Gastrocnemius medialis (tissue), 4 donors: ENCODE data around the gene SLC25A36. TPM values are rescaled to one million over a fixed set of nuclear protein-coding genes. Genes with fewer than 3 reads are reported as not detected.

ENCODE experiments used
- ATAC-seq, 2 donors: fragments of 150-250 bp; one replicate each; pipeline ENCODE4 v1.9.1; 2016
- DNase-seq, 2 donors: peaks; one replicate each; pipeline ENCODE4 v3.0.0-alpha.2; 2019
- H3K27ac ChIP-seq, 4 donors: fragments of 200-600 bp; sonication (generic); 1 replicate in 1 of 4; 2 replicates in 3 of 4; pipeline ENCODE4 v1.5.1; 2016 to 2018; ENCODE audit warnings: mild to moderate bottlenecking in 2 of 4, moderate library complexity in 1 of 4
- H3K27me3 ChIP-seq, 3 donors: fragments of 200-600 bp; sonication (generic) in 2 of 3; 1 replicate in 1 of 3; 2 replicates in 2 of 3; pipeline versions ENCODE4 v1.5.1 to v1.6.0; 2016 to 2019; ENCODE audit warnings: mild to moderate bottlenecking in 1 of 3, moderate library complexity in 1 of 3
- H3K36me3 ChIP-seq, 2 donors: fragments of 200-600 bp; sonication (generic) in 1 of 2; one replicate each; pipeline ENCODE4 v1.5.1; 2017 to 2018
- H3K4me1 ChIP-seq, 2 donors: fragments of 200-600 bp; sonication (generic) in 1 of 2; one replicate each; pipeline ENCODE4 v1.5.1; 2016 to 2017; ENCODE audit warnings: mild to moderate bottlenecking in 2 of 2
- H3K4me3 ChIP-seq, 4 donors: fragments of 200-600 bp; sonication (generic) in 3 of 4; 1 replicate in 1 of 4; 2 replicates in 3 of 4; pipeline ENCODE4 v1.5.1; 2016 to 2019; ENCODE audit warnings: mild to moderate bottlenecking in 2 of 4
- H3K9me3 ChIP-seq, 3 donors: fragments of 200-600 bp; sonication (generic) in 2 of 3; 1 replicate in 1 of 3; 2 replicates in 2 of 3; pipeline ENCODE4 v1.5.1; 2016 to 2019
- CTCF ChIP-seq, 5 experiments: fragments of 450-650 bp in 3 of 5; fragments of 200-600 bp in 2 of 5; sonication (generic) in 2 of 5; IDR thresholded peaks in 4 of 5; conservative IDR thresholded peaks in 1 of 5; 1 replicate in 4 of 5; 2 replicates in 1 of 5; pipeline ENCODE4 v1.5.1; 2016 to 2019; ENCODE audit warnings: antibody characterized with exemption in 5 of 5, mild to moderate bottlenecking in 3 of 5, moderate library complexity in 3 of 5
- POLR2A ChIP-seq, 2 donors: fragments of 450-650 bp; IDR thresholded peaks; one replicate each; pipeline ENCODE4 v1.6.1; 2017; ENCODE audit warnings: antibody characterized with exemption in 2 of 2, mild to moderate bottlenecking in 2 of 2, moderate library complexity in 2 of 2
- in situ Hi-C, 4 donors: fragments of 200-750 bp; cut with MboI; loops; one replicate each; pipeline versions ENCODE4 v1.15.0 to v1.8.0; 2017; ENCODE audit warnings: low sequenced_read_pairs in 4 of 4
- intact Hi-C: fragments of 100-400 bp; cut with DNase I; formaldehyde crosslinking; loops from one replicate; pipeline ENCODE4 v1.15.1; 2023; ENCODE audit warnings: low total_unique reads
- total RNA-seq, 4 donors: library from RNA; depleted of rRNA; stranded (reverse); fragments of >200 nt; gene quantifications; one replicate each; pipeline versions ENCODE4 v1.1.0 to v1.2.3, GENCODE V29; 2016

SLC25A36 gene
- total RNA-seq, 4 donors from 2014 or later, result 17.3 to 74.7 (median 35.0) TPM

GRCh38 chr3:140902791-140903190, 38.8 kb upstream of the SLC25A36 start:
- peaks cover 7 to 11% of the 10 kb centered on the region in 2 donors for H3K4me1 ChIP-seq
- no peak for DNase-seq
- intact Hi-C loops, result loop anchor here (1.0 kb wide), 1 partner anchor 11 kb away; no protein-coding TSS in a partner anchor
- in situ Hi-C loops, result no loop called here
- ATAC-seq, result no peak
- no peaks in the 10 kb centered on the region for H3K9me3 ChIP-seq
- H3K27me3 ChIP-seq, result no peaks in the 10 kb centered on the region
- TF ChIP-seq POLR2A (IDR thresholded peaks at IDR 0.05) (no peak), CTCF (IDR thresholded peaks at IDR 0.05 in 4 of 5, conservative IDR thresholded peaks at IDR 0.05 in 1 of 5) (no peak)
- H3K4me3 ChIP-seq, result no peak overlapping the region
- no peaks in the 10 kb centered on the region for H3K36me3 ChIP-seq
- no peak overlapping the region for H3K27ac ChIP-seq

- no peak for DNase-seq
- Histone ChIP-seq H3K4me1 (peaks cover 7 to 11% of the 10 kb centered on the region in 2 donors), H3K27ac (no peak overlapping the region), H3K9me3 (no peaks in the 10 kb centered on the region), H3K36me3 (no peaks in the 10 kb centered on the region), H3K27me3 (no peaks in the 10 kb centered on the region), H3K4me3 (no peak overlapping the region)
- no peak for ATAC-seq
- intact Hi-C loops, result loop anchor here (1.0 kb wide), 1 partner anchor 12 kb away; no protein-coding TSS in a partner anchor
- in situ Hi-C loops, result no loop called here
- TF ChIP-seq POLR2A (IDR thresholded peaks at IDR 0.05), result no peak
- no peak for TF ChIP-seq CTCF (IDR thresholded peaks at IDR 0.05 in 4 of 5, conservative IDR thresholded peaks at IDR 0.05 in 1 of 5)
Measured at GRCh38 chr3:140903196-140903595, 38.4 kb upstream of the SLC25A36 start.

- in situ Hi-C loops (no loop called here), intact Hi-C loops (no loop called here)
- Histone ChIP-seq H3K9me3 (no peaks in the 10 kb centered on the region), H3K27ac (no peak overlapping the region), H3K27me3 (no peaks in the 10 kb centered on the region), H3K4me3 (no peak overlapping the region), H3K4me1 (peaks cover 0 to 1% of the 10 kb centered on the region in 2 donors), H3K36me3 (no peaks in the 10 kb centered on the region)
- no peak for DNase-seq
- TF ChIP-seq POLR2A (IDR thresholded peaks at IDR 0.05) (no peak), CTCF (IDR thresholded peaks at IDR 0.05 in 4 of 5, conservative IDR thresholded peaks at IDR 0.05 in 1 of 5) (no peak)
- no peak for ATAC-seq
Measured at GRCh38 chr3:140904521-140904920, 37.1 kb upstream of the SLC25A36 start.

GRCh38 chr3:140905559-140905958, 36.1 kb upstream of the SLC25A36 start:
- ATAC-seq (no peak), DNase-seq (no peak)
- Histone ChIP-seq H3K27ac (no peak overlapping the region), H3K9me3 (no peaks in the 10 kb centered on the region), H3K4me3 (no peak overlapping the region), H3K36me3 (no peaks in the 10 kb centered on the region), H3K4me1 (no peaks in the 10 kb centered on the region), H3K27me3 (no peaks in the 10 kb centered on the region)
- TF ChIP-seq POLR2A (IDR thresholded peaks at IDR 0.05) (no peak), CTCF (IDR thresholded peaks at IDR 0.05 in 4 of 5, conservative IDR thresholded peaks at IDR 0.05 in 1 of 5) (no peak)
- in situ Hi-C loops, result no loop called here
- intact Hi-C loops, result no loop called here

GRCh38 chr3:140906785-140907184, 34.9 kb upstream of the SLC25A36 start:
- Histone ChIP-seq H3K27me3 (no peaks in the 10 kb centered on the region), H3K9me3 (no peaks in the 10 kb centered on the region), H3K4me1 (no peaks in the 10 kb centered on the region), H3K36me3 (no peaks in the 10 kb centered on the region), H3K27ac (no peak overlapping the region), H3K4me3 (no peak overlapping the region)
- ATAC-seq (no peak), DNase-seq (no peak)
- TF ChIP-seq CTCF (IDR thresholded peaks at IDR 0.05 in 4 of 5, conservative IDR thresholded peaks at IDR 0.05 in 1 of 5) (no peak), POLR2A (IDR thresholded peaks at IDR 0.05) (no peak)
- intact Hi-C loops (no loop called here), in situ Hi-C loops (no loop called here)
